ENCODE results near the gene LIMS2.

DNA sequence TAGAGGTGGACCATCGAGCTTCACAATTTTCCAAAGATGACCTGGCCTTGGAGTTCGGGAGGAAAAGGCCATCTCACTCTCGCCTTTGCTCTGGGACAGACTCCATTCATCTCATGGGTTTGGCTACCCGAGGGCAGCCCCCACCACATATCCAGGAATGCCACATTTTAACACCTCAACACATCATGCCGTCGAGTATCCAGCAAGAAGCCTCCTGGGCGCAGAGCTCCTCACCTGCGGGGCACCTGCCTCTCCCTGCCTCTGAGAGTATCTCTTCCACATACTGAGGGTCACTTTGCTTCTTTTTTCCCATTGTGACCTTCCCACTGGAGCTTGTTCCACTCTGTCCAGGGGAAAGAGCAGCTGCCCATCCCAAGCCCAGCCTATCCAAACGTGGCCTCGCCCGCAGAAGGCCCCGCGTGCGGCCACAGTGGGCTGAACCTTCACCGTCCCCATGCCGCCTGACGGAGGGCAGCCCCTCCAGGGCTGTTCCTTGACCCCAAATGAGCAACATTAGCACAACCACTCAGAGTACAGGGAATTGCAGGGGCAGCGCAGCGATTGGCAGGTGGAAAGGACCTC is 5.5 kb upstream of the LIMS2 start:
- TF ChIP-seq POLR2A (IDR thresholded peaks at IDR 0.05; ENCODE audit: extremely low read depth, insufficient read length), result no peak
- TF ChIP-seq, protein P1, sequence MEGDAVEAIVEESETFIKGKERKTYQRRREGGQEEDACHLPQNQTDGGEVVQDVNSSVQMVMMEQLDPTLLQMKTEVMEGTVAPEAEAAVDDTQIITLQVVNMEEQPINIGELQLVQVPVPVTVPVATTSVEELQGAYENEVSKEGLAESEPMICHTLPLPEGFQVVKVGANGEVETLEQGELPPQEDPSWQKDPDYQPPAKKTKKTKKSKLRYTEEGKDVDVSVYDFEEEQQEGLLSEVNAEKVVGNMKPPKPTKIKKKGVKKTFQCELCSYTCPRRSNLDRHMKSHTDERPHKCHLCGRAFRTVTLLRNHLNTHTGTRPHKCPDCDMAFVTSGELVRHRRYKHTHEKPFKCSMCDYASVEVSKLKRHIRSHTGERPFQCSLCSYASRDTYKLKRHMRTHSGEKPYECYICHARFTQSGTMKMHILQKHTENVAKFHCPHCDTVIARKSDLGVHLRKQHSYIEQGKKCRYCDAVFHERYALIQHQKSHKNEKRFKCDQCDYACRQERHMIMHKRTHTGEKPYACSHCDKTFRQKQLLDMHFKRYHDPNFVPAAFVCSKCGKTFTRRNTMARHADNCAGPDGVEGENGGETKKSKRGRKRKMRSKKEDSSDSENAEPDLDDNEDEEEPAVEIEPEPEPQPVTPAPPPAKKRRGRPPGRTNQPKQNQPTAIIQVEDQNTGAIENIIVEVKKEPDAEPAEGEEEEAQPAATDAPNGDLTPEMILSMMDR (IDR thresholded peaks at IDR 0.05; ENCODE audit: low read depth, low read length), result no peak

All from NB4 (cell line).